Measurements from ENCODE around the gene RUNX1. TPM values are rescaled to one million over a fixed set of nuclear protein-coding genes. Genes with fewer than 3 reads are reported as not detected.

RUNX1 gene
- polyA plus RNA-seq, 3 donors = 6.2 to 49.7 (median 8.7) TPM

- Histone ChIP-seq H3K36me3 (replicated peaks in 1 of 2; ENCODE audit: control insufficient read depth in 1 of 2, insufficient read depth in 2 of 2, low read length in 2 of 2) (peaks cover 3% of the 10 kb centered on the region in 2 donors), H3K79me2 (ENCODE audit: insufficient read depth, low read length) (peaks cover 51% of the 10 kb centered on the region), H3K4me3 (replicated peaks in 1 of 3; ENCODE audit: low read depth in 2 of 3, low read length in 3 of 3) (peak overlapping the region; percentile 68 to 99 (median 93)), H3K9me3 (replicated peaks in 1 of 2; ENCODE audit: control insufficient read depth in 1 of 2, insufficient read depth in 1 of 2, low read length in 2 of 2) (no peaks in the 10 kb centered on the region), H3K4me2 (replicated peaks; ENCODE audit: extremely low read depth, low read length, poor library complexity, severe bottlenecking) (peak overlapping the region; percentile 98), H3K27ac (ENCODE audit: low read depth in 1 of 2, low read length in 2 of 2) (peak overlapping the region; percentile 90 to 99), H3K4me1 (ENCODE audit: control insufficient read depth in 1 of 2, insufficient read depth in 2 of 2, low read length in 2 of 2) (peaks cover 73 to 75% of the 10 kb centered on the region in 2 donors), H4K20me1 (ENCODE audit: insufficient read depth, low read length) (peaks cover 30% of the 10 kb centered on the region), H3K27me3 (ENCODE audit: control insufficient read depth in 2 of 2, insufficient read depth in 2 of 2, low read length in 2 of 2) (no peaks in the 10 kb centered on the region), H2AFZ (ENCODE audit: insufficient read depth, low read depth, low read length, poor library complexity, severe bottlenecking) (peak overlapping the region; percentile 4), H3K9ac (ENCODE audit: insufficient read depth, low read length, poor library complexity, severe bottlenecking) (peak overlapping the region; percentile 91)
- no peak for TF ChIP-seq CTCF (IDR thresholded peaks at IDR 0.05)
- 0% methylated on average over 4 of the region's 6 CpGs for WGBS (ENCODE audit: insufficient coverage)
- intact Hi-C loops (cut with micrococcal nuclease) = loop anchor here (1.0 to 10.0 kb wide), 4 partner anchors 159 to 884 kb away; no protein-coding TSS in a partner anchor
- DNase-seq = peak; percentile 18 to 33 (median 26)
- Mint-ChIP-seq H3K36me3 (peaks cover 21 to 22% of the 10 kb centered on the region in 2 donors), H3K4me3 (peak overlapping the region; percentile 97 to 98), H3K27me3 (ENCODE audit: low read depth in 3 of 3) (peaks cover 0 to 6% (median 3%) of the 10 kb centered on the region in 3 donors), H3K9me3 (no peaks in the 10 kb centered on the region), H3K27ac (peak overlapping the region; percentile 99 to 100 (median 100)), H3K4me1 (peaks cover 72% of the 10 kb centered on the region)
These were observed 910 bp downstream of the RUNX1 start for GRCh38 chr21:35048183-35048601.

- peak overlapping the region; percentile 68 to 99 (median 93) for H3K4me3 ChIP-seq (replicated peaks in 1 of 3; ENCODE audit: low read depth in 2 of 3, low read length in 3 of 3)
- peaks cover 0 to 6% (median 0%) of the 10 kb centered on the region in 3 donors for H3K27me3 Mint-ChIP-seq (ENCODE audit: low read depth in 3 of 3)
- no peak for TF ChIP-seq CTCF (IDR thresholded peaks at IDR 0.05)
- peaks cover 64% of the 10 kb centered on the region for H3K79me2 ChIP-seq (ENCODE audit: insufficient read depth, low read length)
- peak overlapping the region; percentile 91 for H3K9ac ChIP-seq (ENCODE audit: insufficient read depth, low read length, poor library complexity, severe bottlenecking)
- peaks cover 8 to 16% of the 10 kb centered on the region in 2 donors for H3K36me3 ChIP-seq (replicated peaks in 1 of 2; ENCODE audit: control insufficient read depth in 1 of 2, insufficient read depth in 2 of 2, low read length in 2 of 2)
- no peaks in the 10 kb centered on the region for H3K27me3 ChIP-seq (ENCODE audit: control insufficient read depth in 2 of 2, insufficient read depth in 2 of 2, low read length in 2 of 2)
- peak overlapping the region; percentile 97 to 98 for H3K4me3 Mint-ChIP-seq
- peaks cover 43% of the 10 kb centered on the region for H4K20me1 ChIP-seq (ENCODE audit: insufficient read depth, low read length)
- peaks cover 80% of the 10 kb centered on the region for H3K4me1 Mint-ChIP-seq
- H3K36me3 Mint-ChIP-seq = peaks cover 33 to 35% of the 10 kb centered on the region in 2 donors
- intact Hi-C loops (cut with micrococcal nuclease) = loop anchor here (1.0 to 10.0 kb wide), 3 partner anchors 21 to 885 kb away; no protein-coding TSS in a partner anchor
- peaks cover 71 to 73% of the 10 kb centered on the region in 2 donors for H3K4me1 ChIP-seq (ENCODE audit: control insufficient read depth in 1 of 2, insufficient read depth in 2 of 2, low read length in 2 of 2)
- H2AFZ ChIP-seq (ENCODE audit: insufficient read depth, low read depth, low read length, poor library complexity, severe bottlenecking) = peak overlapping the region; percentile 32
- H3K27ac ChIP-seq (ENCODE audit: low read depth in 1 of 2, low read length in 2 of 2) = peak overlapping the region; percentile 90 to 99
- no peaks in the 10 kb centered on the region for H3K9me3 ChIP-seq (replicated peaks in 1 of 2; ENCODE audit: control insufficient read depth in 1 of 2, insufficient read depth in 1 of 2, low read length in 2 of 2)
- no peak for DNase-seq
- H3K27ac Mint-ChIP-seq = peak overlapping the region; percentile 99 to 100 (median 100)
- peak overlapping the region; percentile 98 for H3K4me2 ChIP-seq (replicated peaks; ENCODE audit: extremely low read depth, low read length, poor library complexity, severe bottlenecking)
- WGBS (ENCODE audit: insufficient coverage) = 0% methylated on average over 6 of the region's 8 CpGs
- H3K9me3 Mint-ChIP-seq = no peaks in the 10 kb centered on the region
These were observed 2.2 kb downstream of the RUNX1 start for GRCh38 chr21:35046880-35047229.
